GM21423 (cell line): ENCODE results near the gene SGK1.
"Not testable (repeated sequence)": the region's sequence is repeated elsewhere in the genome, so short reads cannot be mapped to it uniquely, and the experiment has no call there.

ENCODE experiments used
- ATAC-seq: cut with Tn5 transposase; IDR thresholded peaks from one replicate; pipeline ENCODE4 v1.9.1; 2021; ENCODE audit warnings: mild to moderate bottlenecking, moderate library complexity; ENCODE audit not compliant: unreplicated experiment

Gene SGK1

GRCh38 chr6:134193536-134194498, 124.1 kb downstream of the SGK1 start:
- no peak for ATAC-seq

GRCh38 chr6:134192609-134193008, 125.3 kb downstream of the SGK1 start:
- not testable (repeated sequence) for ATAC-seq

- no peak for ATAC-seq
Measured at GRCh38 chr6:134190883-134191282, 127.0 kb downstream of the SGK1 start.

GRCh38 chr6:134187751-134188150, 130.2 kb downstream of the SGK1 start:
- ATAC-seq: no peak

DNA sequence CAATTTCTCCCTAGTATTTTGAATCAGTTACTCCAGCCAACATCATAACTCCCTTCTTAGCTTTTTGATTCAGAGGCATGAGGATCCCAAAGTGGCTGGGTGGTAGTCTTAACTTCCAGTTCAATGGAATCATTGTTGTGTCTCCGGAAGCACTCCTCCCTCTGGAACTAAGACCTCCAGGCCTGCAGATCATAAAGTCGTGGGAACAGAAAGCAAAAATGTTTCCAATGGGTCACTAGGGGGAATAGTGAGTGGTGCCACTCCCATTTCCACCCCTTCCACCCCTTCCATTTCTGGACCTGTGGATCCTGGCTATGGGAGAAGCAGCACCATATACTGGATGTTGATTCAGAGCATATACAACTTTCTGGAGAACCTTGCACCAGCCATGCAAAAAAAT, 130.8 kb downstream of the SGK1 start:
- no peak for ATAC-seq

DNA sequence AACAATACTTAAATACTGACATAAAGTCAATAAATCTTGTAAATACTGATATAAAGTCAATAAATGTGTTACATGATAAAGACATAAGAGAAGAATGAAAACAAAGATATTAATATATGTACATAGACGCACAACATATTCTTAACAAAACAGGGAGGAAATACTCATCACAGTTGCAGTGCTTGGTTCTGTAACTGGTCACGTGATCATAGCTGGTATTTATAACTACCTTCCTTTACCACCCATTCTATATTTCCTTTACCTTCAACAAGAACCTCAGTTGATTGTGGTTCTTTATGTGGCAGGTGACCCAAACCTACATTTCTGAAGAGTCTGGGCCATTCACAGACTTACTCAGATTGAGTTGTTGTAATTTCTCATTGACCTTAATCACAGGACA, 131.6 kb downstream of the SGK1 start:
- ATAC-seq: no peak

DNA sequence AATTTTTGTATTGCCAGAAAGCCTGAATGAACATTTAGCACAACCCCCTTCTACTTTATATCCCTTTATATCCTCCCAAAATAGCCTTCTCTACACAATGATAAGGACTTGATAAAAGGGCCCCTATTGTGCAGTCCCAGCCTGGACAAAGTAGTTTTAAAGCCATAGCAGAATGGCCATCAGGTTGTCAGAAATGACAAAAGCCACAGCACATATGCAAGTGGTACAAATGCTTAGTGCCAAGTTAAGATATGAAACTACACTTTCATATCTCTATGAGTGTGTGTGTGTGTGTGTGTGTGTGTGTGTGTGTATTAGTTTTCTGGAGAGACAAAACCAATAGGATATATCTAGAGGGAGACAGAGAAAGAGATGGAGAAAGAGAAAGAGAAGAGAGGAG, 132.6 kb downstream of the SGK1 start:
- ATAC-seq: no peak

GRCh38 chr6:134183844-134184243, 134.1 kb downstream of the SGK1 start:
- ATAC-seq: no peak

DNA sequence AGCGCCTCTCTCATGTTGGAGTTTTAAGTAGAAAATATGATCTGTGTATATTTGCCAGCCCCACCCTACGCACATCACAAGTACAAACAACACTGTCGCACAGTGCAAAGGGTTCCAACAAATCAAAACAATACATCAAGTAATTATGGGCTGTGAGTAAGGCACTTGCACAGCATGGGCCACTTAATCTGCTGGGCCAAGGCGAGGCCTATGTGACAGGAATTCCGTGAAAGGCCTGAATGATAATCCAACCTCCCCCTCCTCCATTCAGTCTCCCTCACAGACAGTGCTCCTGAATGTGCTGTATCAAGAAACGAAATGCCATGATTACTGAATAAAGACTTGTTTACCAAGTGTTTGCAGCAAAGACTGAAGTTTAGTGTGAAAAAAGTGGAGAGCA, 135.4 kb downstream of the SGK1 start:
- ATAC-seq: no peak

DNA sequence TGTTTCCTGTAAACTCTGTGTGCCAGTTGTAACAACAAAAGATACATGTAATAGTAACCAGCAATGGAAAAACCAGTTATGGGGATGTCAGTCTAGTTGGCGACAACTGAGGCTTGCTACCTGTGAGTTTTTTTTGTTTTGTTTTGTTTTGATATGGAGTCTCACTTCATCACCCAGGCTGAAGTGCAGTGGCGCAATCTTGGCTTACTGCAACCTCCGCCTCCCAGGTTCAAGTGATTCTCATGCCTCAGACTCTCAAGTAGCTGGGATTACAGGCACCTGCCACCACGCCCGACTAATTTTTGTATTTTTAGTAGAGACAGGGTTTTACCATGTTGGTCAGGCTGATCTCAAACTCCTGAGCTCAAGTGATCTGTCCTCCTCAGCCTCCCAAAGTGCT, 136.2 kb downstream of the SGK1 start:
- ATAC-seq: not testable (repeated sequence)

DNA sequence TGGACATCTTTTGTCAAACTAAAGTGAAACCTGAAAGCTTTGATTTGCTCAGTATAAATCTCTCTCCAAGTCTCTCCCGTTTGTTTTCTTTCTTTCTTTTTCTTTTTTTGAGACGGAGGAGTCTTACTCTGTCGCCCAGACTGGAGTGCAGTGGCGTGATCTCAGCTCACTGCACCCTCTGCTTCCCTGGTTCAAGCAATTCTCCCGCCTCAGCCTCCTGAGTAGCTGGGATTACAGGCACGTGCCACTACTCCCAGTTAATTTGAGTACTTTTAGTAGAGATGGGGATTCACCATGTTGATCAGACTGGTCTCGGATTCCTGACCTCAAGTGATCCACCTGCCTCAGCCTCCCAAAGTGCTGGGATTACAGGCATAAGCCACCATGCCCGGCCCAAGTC, 136.7 kb downstream of the SGK1 start:
- ATAC-seq: not testable (repeated sequence)

DNA sequence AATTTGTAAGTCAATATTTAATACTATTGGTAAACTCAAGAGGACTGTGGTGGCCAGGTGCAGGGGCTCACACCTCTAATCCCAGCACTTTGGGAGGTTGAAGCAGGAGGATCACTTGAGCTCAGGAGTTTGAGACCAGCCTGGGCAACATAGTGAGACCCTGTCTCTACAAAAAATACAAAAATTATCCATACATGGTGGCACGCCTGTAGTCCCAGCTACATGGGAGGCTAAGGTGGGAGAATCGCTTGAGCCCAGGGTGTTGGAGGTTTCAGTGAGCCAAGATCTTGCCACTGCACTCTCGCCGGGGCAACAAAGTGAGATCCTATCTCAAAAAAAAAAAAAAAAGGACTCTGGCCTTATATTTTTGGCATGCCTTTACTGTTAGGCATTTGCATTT, 137.4 kb downstream of the SGK1 start:
- ATAC-seq: not testable (repeated sequence)

- peak; percentile 23 for ATAC-seq
Measured at GRCh38 chr6:134178161-134179044, 139.5 kb downstream of the SGK1 start.

GRCh38 chr6:134177753-134178160, 140.2 kb downstream of the SGK1 start:
- ATAC-seq: no peak

DNA sequence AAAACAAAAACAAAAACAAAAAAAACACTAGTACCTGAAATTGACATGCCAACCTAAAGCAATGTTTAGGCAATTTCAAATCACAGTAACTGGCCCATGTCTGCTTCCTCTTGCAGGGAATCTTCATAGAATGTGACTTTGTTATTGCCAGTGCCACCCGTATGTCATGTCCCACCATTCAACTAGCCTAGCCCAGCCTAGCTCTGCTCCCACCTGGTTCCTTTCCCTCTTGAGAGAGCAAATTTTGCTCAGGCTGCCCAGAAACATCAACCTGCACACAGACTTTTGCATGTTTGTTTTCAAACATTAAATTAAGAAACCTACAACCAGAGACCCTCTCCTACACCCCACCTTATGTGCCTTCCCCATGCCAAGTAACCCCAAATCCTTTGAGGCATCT, 140.7 kb downstream of the SGK1 start:
- no peak for ATAC-seq

DNA sequence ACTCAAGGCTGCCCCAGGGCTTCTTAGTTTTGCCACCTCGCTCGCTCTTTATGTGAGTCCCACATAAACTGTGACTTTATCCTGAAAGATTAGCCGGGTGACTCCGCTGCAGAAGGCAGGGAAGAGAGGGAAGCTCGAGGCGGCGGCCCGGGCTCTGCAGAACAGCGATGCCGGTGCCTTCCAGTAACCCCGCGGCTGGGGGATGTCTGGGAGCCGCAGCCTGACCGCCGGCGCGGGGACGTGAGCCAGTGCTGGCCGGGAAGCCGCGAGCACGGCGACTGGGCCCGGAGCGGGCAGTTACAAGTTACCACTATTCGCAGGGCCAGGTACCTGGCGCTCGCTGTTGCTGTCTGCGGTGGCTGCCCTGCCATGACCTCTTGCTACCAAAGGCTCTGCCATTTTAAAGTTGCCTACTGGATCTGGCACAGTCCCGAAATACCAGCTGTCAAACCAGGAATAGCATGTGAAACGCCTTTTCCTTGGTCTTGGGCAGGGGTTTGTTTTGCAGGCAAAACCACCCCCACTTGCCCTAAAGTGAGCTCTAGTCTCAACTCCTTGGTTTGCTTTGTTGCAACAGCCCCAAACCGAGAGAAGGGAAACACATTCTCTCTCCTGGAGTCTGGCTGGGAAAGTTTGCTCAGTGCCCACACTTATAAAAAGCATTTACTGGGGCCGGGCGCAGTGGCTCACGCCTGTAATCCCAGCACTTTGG, 141.5 kb downstream of the SGK1 start:
- ATAC-seq: no peak

GRCh38 chr6:134175532-134176263, 142.2 kb downstream of the SGK1 start:
- ATAC-seq: peak; percentile 11

GRCh38 chr6:134174672-134175531, 143.0 kb downstream of the SGK1 start:
- ATAC-seq: peak; percentile 76

GRCh38 chr6:134173936-134174671, 143.8 kb downstream of the SGK1 start:
- ATAC-seq: no peak
